Uterus (tissue), 2 donors: ENCODE measurements around the gene ZNF658.
"Not testable (repeated sequence)": the region's sequence is repeated elsewhere in the genome, so short reads cannot be mapped to it uniquely, and the experiment has no call there.

Experiments used
- CTCF ChIP-seq, 4 experiments: fragments of 200-600 bp in 2 of 4; fragments of 450-650 bp in 2 of 4; sonication (generic) in 2 of 4; IDR thresholded peaks; one replicate each; pipeline ENCODE4 v1.5.1; 2016 to 2019; ENCODE audit warnings: antibody characterized with exemption in 4 of 4, mild to moderate bottlenecking in 2 of 4, moderate library complexity in 1 of 4
- POLR2A ChIP-seq, 2 donors: fragments of 450-650 bp; IDR thresholded peaks; one replicate each; pipeline ENCODE4 v1.6.1; 2016; ENCODE audit warnings: antibody characterized with exemption in 2 of 2, mild to moderate bottlenecking in 1 of 2, moderate library complexity in 1 of 2

DNA sequence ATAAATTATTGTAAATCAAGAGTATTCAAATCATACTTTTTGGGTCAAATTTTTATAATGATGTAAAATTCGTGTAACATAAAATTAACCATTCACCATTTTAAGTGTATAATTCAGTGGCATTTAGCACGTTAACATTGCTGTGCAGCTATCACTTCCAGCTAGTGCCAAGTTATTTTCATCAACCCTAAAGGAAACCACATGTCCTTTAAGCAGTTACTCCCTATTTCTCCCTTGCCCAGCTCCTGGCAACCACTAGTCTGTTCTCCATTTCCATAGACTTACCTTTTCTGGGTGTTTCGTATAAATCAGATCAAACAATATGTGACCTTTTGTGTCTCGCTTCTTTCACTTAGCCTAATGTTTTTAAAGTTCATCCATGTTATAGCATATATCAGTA, 38.8 kb upstream of the ZNF658 start:
- not testable (repeated sequence) for TF ChIP-seq CTCF, POLR2A (IDR thresholded peaks at IDR 0.05)
